SU-DHL-6 (cell line): Measurements from ENCODE around the gene POR.

Experiments
- H2AFZ ChIP-seq: fragments of 200-600 bp; sonication (generic); 2 replicates; pipeline ENCODE4 v1.6.1; 2014; ENCODE audit warnings: low read depth, mild to moderate bottlenecking, moderate library complexity, mixed read lengths, antibody characterized with exemption, low read length; ENCODE audit not compliant: severe bottlenecking
- H3F3A ChIP-seq: fragments of 200-600 bp; shearing (Covaris generic); 2 replicates; pipeline ENCODE4 v1.6.0; 2016; ENCODE audit warnings: antibody characterized with exemption, mild to moderate bottlenecking; ENCODE audit not compliant: insufficient read depth
- H3K27ac ChIP-seq: fragments of 200-600 bp; sonication (generic); 2 replicates; pipeline ENCODE4 v1.5.1; 2016; ENCODE audit warnings: low read depth, mild to moderate bottlenecking, low read length, moderate library complexity, mixed read lengths
- H3K27me3 ChIP-seq: fragments of 200-600 bp; sonication (generic), shearing (Covaris generic); 2 replicates; pipeline ENCODE4 v1.6.0; 2014; ENCODE audit warnings: mild to moderate bottlenecking, low read length
- H3K36me3 ChIP-seq: fragments of 200-600 bp; sonication (generic); 2 replicates; pipeline ENCODE4 v1.6.1; 2014; ENCODE audit warnings: mild to moderate bottlenecking, low read length, mixed read lengths
- H3K4me2 ChIP-seq: fragments of 300-600, 200-600 bp; shearing (Covaris generic), sonication (generic); 2 replicates; pipeline ENCODE4 v1.6.0; 2014; ENCODE audit warnings: low read length, low read depth, mild to moderate bottlenecking; ENCODE audit not compliant: poor library complexity, severe bottlenecking
- H3K4me3 ChIP-seq: fragments of 200-600 bp; sonication (generic); 2 replicates; pipeline ENCODE4 v1.5.1; 2014; ENCODE audit warnings: antibody characterized with exemption, low read length, mild to moderate bottlenecking, mixed read lengths; ENCODE audit not compliant: insufficient read depth, poor library complexity, severe bottlenecking
- H3K79me2 ChIP-seq: fragments of 200-600 bp; sonication (generic); 2 replicates; pipeline ENCODE4 v1.6.1; 2014; ENCODE audit warnings: mild to moderate bottlenecking, low read length, moderate library complexity; ENCODE audit not compliant: insufficient read depth
- H3K9ac ChIP-seq: fragments of 200-600 bp; sonication (generic); 2 replicates; pipeline ENCODE4 v1.7.0; 2014; ENCODE audit warnings: mild to moderate bottlenecking, low read length
- H3K9me2 ChIP-seq: fragments of 200-600 bp; sonication (generic); replicated peaks from 2 replicates; pipeline ENCODE4 v1.6.1; 2014; ENCODE audit warnings: low read length; ENCODE audit not compliant: insufficient read depth
- H3K9me3 ChIP-seq: fragments of 200-600 bp; sonication (generic); 2 replicates; pipeline ENCODE4 v1.6.1; 2014; ENCODE audit warnings: low read length, mixed read lengths; ENCODE audit not compliant: insufficient read depth
- H4K20me1 ChIP-seq: fragments of 200-600 bp; sonication (generic); 2 replicates; pipeline ENCODE4 v1.6.1; 2014; ENCODE audit warnings: low read depth, mild to moderate bottlenecking, antibody characterized with exemption, low read length, moderate library complexity, mixed read lengths
- CTCF ChIP-seq: fragments of 200-600 bp; sonication (generic); IDR thresholded peaks from one replicate; pipeline ENCODE4 v1.5.1; 2017; ENCODE audit warnings: antibody characterized with exemption, mild to moderate bottlenecking, low read length, moderate library complexity; ENCODE audit not compliant: insufficient read depth, poor library complexity, severe bottlenecking
- EZH2phosphoT487 ChIP-seq: fragments of 200-600 bp; sonication (generic), shearing (Covaris generic); conservative IDR thresholded peaks from 2 replicates; pipeline ENCODE4 v1.6.1; 2018; ENCODE audit warnings: mild to moderate bottlenecking, antibody characterized with exemption, low read length, moderate library complexity, mixed read lengths

Gene POR

GRCh38 chr7:75924889-75925288 is 9.9 kb downstream of the POR start:
- no peaks in the 10 kb centered on the region for H3F3A ChIP-seq

GRCh38 chr7:75925717-75926435 is 10.9 kb downstream of the POR start:
- TF ChIP-seq CTCF (no peak), EZH2phosphoT487 (no peak)
- no peaks in the 10 kb centered on the region for H3K9me3 ChIP-seq
- no peaks in the 10 kb centered on the region for H4K20me1 ChIP-seq
- no peak overlapping the region for H3K9ac ChIP-seq
- no peak overlapping the region for H2AFZ ChIP-seq
- H3K27me3 ChIP-seq: no peaks in the 10 kb centered on the region
- H3K36me3 ChIP-seq: no peaks in the 10 kb centered on the region
- no peak overlapping the region for H3K4me3 ChIP-seq
- no peak overlapping the region for H3K4me2 ChIP-seq
- no peak overlapping the region for H3K27ac ChIP-seq
- H3F3A ChIP-seq: no peaks in the 10 kb centered on the region
- H3K79me2 ChIP-seq: no peaks in the 10 kb centered on the region
- H3K9me2 ChIP-seq: no peaks in the 10 kb centered on the region

More at GRCh38 chr7:75924889-75925288, 9.9 kb downstream of the POR start:
- Histone ChIP-seq H3K4me3 (no peak overlapping the region), H4K20me1 (no peaks in the 10 kb centered on the region), H3K4me2 (no peak overlapping the region), H2AFZ (no peak overlapping the region), H3K36me3 (no peaks in the 10 kb centered on the region), H3K27ac (no peak overlapping the region), H3K27me3 (no peaks in the 10 kb centered on the region), H3K9me3 (no peaks in the 10 kb centered on the region), H3K9ac (no peak overlapping the region), H3K9me2 (no peaks in the 10 kb centered on the region), H3K79me2 (no peaks in the 10 kb centered on the region)
- TF ChIP-seq EZH2phosphoT487 (no peak), CTCF (no peak)

DNA sequence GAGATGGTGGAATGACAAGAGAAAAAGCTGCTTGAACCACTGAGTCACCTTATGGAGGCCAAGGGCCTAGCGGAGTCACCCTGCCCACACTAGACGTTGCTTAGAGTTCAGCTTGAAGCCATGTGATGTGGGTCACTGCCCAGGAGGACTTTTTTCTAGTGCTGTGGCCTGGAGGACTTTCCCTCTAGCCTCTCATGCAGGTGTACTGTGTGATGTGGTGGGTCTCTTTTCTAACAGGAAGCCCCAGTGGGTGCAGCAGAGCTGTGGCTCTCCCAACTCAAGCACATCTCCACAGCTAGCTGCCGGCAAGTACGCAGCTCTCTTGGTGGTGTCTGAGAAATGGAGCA is 13.6 kb downstream of the POR start:
- no peak overlapping the region for H3K27ac ChIP-seq
- no peak overlapping the region for H3K4me3 ChIP-seq
- no peaks in the 10 kb centered on the region for H3K36me3 ChIP-seq
- no peaks in the 10 kb centered on the region for H3K9me2 ChIP-seq
- no peak for TF ChIP-seq CTCF
- H3K4me2 ChIP-seq: no peak overlapping the region
- H2AFZ ChIP-seq: no peak overlapping the region
- no peaks in the 10 kb centered on the region for H4K20me1 ChIP-seq
- H3K27me3 ChIP-seq: no peaks in the 10 kb centered on the region
- H3K9ac ChIP-seq: no peak overlapping the region
- no peaks in the 10 kb centered on the region for H3K9me3 ChIP-seq
- H3K79me2 ChIP-seq: no peaks in the 10 kb centered on the region
- H3F3A ChIP-seq: no peaks in the 10 kb centered on the region
